ENCODE results near the gene SLC6A14.

DNA sequence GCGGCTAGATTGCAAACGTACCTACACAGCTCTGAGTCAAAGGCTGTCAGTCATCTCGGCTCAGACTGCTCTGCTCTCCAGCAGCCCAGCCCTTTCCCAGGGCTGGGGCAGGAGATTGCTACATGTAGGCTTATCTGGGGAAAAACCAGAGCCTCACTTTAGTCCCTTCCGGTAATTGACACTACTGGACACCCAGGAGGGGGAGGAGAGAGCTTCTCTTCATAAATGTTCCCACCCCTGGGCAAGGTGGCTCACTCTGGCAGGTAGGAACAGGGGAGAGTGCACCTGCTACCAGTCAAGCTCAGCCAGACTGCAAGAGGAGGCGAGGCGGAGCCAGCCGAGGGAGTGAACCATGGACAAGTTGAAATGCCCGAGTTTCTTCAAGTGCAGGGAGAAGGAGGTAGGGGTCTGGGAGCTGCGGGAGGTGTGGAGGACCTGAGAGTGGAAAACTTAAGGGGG is at the start of gene SLC6A14:
- TF ChIP-seq, protein P1, sequence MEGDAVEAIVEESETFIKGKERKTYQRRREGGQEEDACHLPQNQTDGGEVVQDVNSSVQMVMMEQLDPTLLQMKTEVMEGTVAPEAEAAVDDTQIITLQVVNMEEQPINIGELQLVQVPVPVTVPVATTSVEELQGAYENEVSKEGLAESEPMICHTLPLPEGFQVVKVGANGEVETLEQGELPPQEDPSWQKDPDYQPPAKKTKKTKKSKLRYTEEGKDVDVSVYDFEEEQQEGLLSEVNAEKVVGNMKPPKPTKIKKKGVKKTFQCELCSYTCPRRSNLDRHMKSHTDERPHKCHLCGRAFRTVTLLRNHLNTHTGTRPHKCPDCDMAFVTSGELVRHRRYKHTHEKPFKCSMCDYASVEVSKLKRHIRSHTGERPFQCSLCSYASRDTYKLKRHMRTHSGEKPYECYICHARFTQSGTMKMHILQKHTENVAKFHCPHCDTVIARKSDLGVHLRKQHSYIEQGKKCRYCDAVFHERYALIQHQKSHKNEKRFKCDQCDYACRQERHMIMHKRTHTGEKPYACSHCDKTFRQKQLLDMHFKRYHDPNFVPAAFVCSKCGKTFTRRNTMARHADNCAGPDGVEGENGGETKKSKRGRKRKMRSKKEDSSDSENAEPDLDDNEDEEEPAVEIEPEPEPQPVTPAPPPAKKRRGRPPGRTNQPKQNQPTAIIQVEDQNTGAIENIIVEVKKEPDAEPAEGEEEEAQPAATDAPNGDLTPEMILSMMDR (IDR thresholded peaks at IDR 0.05), result no peak
- TF ChIP-seq POLR2A (IDR thresholded peaks at IDR 0.05) (no peak), EP300 (IDR thresholded peaks at IDR 0.05) (no peak)
